IPS-NIHi7 (cell line): ENCODE data around the gene SERTAD1.
"Not testable (repeated sequence)": the region's sequence is repeated elsewhere in the genome, so short reads cannot be mapped to it uniquely, and the experiment has no call there.

Experiments used
- DNase-seq: peaks from one replicate; pipeline ENCODE4 v3.0.0; 2012; ENCODE audit warnings: mixed read lengths; ENCODE audit errors: extremely low spot score

SERTAD1 gene, protein sequence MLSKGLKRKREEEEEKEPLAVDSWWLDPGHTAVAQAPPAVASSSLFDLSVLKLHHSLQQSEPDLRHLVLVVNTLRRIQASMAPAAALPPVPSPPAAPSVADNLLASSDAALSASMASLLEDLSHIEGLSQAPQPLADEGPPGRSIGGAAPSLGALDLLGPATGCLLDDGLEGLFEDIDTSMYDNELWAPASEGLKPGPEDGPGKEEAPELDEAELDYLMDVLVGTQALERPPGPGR

DNA sequence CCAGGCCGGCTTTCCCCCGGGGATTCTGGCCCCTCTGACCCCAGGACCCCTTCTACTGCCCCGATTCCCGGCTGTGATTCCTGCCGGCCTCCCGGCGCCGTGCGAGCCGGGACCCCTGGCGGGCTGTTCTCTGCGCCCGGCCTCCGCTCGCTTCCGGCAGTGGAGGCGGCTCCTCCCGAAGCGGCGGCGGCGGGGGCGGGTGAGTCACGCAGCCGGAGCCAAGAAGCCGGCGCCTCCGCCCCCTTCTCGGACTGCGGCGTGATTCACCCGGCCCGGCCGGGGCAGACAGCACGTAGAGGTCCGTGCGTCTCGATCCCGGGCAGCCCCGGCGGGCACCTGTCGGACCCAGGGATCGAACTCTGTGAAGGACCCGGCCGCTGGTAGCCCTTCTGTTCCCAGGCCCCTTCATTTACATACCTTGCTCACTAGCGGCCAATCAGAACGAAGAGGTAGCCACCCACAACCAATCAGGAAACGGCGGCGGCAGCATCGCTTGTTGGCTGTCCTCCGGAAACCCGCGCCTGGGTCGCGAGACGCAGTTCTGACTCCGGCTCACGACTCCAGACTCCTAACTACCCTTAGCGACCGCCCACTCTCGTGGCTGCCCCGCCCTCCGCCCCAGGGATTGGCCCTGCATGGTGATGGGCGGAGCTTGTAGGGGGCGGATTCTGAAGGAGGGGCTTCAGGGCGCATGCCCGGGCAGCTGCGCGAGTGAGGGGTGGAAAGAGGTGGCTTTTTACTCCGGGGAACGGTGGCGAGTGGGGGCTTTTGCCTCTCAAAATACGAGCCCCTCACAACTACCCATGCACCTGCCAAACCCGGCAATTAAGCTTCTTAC is at the start of gene SERTAD1:
Gene SERTAD1, minus strand, starts transcription at position 543 of the 838 bp plus-strand sequence. CDS start 2,446 bp downstream, outside the sequence.
- DNase-seq = peak; percentile 96

GRCh38 chr19:40474737-40475136 is 48.9 kb upstream of the SERTAD1 start:
- no peak for DNase-seq

DNA sequence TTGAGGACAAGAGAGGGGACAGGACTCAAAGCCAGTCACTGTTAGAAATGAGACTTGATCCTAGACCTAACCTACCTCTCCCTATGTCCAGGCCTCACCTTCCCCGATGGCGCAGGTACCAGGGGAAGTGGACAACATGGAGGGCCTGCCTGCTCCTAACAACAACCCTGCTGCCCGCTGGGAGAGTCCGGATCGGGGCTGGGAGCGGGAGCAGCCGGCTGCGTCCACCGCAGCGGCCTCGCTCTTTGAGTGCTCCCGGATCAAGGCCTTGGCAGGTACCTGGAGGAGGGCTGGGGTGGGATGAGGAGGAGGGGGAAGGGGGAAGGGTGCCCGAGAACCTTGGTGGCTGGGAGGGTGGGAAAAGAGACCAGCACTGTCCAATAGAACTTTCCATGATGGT is 46.7 kb upstream of the SERTAD1 start:
- DNase-seq = no peak

GRCh38 chr19:40471111-40471510 is 45.3 kb upstream of the SERTAD1 start:
- no peak for DNase-seq

- DNase-seq = no peak
These were observed 43.2 kb upstream of the SERTAD1 start for GRCh38 chr19:40469011-40469410.

- DNase-seq = peak; percentile 31
These were observed 41.4 kb upstream of the SERTAD1 start, which contains the start of gene SPTBN4 for GRCh38 chr19:40466985-40467734. Gene SPTBN4 (plus strand): TSS chr19:40467001. CDS start chr19:40472622, 5,621 bp downstream.

GRCh38 chr19:40466219-40466984 is 40.6 kb upstream of the SERTAD1 start:
- no peak for DNase-seq

DNA sequence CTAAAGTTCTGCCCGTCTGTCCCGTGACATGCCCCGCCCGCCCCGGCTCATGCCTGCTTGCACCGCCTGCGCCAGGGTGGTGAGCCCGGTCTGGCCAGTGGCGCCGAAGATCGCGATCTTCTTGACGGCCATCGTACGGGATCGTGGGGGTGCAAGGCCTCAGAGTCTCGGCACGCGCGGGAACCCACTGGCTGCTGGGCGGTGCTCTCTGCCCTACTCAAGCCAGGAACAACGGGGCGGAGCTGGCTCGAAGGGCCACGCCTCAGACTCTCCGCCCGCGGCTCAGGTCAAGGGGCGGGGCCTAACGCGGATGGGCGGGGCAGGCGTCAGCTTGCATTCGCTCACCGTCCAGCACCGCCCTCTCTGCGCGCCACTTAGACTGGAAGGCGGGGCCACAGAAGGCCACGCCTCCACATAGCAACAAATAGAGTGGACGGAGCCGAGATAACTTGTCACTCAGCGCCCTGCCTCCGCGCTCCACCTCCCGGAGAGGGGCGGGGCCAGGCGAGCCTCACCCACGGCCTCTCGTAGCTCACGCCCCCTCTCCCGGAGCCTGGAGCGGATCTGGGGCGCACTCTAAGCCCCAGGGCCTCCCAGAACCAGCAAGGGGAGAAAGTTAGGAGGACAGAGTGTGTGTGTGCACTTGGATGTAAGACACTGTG is 39.9 kb upstream of the SERTAD1 start, which contains the start of gene BLVRB:
Gene BLVRB, minus strand, starts transcription at position 189 of the 662 bp plus-strand sequence. Its CDS starts 57 bp downstream, at position 132.
- DNase-seq = peak; percentile 98

GRCh38 chr19:40465025-40465556 is 39.3 kb upstream of the SERTAD1 start:
- no peak for DNase-seq

DNA sequence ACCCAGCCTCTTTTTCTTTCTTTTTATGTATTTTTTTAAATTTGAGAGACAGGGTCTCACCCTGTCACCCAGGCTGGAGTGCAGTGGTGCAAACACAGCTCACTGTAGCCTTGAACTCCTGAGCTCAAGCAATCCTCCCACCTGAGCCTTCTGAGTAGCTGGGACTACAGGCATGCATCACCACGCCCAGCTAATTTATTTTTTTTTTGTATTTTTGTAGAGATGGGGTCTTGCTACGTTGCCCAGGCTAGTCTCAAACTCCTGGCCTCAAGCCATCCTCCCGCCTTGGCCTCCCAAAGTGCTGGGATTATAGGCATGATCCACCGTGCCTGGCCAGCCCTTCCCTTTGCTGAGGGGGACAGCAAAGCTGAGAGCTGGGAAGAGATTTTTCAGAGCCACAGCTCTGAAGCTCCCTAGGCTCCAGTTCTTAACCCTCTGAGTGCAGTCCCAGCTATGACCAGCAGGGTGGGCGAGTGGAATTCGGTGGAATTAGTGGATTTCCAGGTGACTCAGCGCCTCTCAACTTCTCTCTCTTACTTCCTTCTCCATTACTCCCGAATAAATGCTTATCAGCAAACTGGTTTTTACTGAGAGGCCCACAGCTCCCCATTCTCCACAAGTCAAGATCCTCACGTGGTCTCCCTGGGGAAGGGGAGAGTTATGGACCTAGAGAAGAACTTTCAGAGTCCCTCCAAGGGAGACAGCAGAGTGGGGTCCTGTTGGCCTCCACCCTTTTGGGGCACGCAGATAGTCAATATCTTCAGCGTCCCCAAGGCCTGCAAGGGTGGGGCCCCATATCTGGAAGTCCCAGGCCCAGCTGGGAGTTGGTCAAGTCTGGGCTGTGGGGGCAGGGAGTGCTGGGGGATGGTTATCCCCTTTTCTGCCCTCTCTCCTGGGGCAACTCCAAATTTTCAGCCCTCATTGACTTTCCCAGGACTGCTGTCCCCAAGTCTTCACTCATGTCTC is 38.5 kb upstream of the SERTAD1 start:
- DNase-seq = peak; percentile 68

DNA sequence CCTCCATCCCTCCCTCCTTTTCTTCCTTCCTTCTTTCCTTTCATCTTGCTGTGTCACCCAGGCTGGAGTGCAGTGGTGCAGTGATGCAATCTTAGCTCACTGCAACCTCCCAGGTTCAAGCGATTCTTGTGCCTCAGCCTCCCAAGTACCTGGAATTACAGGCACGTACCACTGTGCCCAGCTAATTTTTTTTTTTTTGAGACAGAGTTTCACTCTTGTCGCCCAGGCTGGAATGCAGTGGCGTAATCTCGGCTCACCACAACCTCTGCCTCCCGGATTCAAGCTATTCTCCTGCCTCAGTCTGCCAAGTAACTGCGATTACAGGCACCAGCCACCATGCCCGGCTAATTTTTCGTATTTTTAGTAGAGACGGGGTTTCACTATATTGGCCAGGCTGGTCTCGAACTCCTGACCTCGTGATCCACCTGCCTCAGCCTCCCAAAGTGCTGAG is 37.8 kb upstream of the SERTAD1 start:
- DNase-seq = not testable (repeated sequence)

DNA sequence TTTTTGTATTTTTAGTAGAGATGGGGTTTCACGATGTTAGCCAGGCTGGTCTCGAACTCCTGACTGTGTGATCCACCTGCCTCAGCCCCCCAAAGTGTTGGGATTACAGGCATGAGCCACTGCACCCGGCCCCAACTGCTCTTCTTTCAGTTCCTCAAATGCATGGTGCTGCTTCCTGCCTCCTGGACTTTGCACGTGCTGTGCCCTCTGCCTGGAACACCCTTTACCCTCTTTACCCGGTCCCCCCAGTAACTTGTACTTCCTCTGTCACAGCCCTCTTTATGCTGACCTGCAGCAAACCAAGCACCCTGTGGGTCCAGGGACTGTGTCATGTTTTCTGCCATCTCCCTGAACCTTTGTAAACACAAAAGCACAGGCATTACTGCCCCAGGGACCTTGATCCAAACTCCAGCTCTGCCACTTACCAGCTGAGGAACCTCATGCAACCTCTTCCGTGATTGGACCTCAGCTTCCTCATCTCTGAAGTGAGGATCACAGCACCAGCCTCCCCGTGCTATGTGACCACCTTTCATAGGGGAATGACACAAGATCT is 36.0 kb upstream of the SERTAD1 start:
- DNase-seq = no peak

DNA sequence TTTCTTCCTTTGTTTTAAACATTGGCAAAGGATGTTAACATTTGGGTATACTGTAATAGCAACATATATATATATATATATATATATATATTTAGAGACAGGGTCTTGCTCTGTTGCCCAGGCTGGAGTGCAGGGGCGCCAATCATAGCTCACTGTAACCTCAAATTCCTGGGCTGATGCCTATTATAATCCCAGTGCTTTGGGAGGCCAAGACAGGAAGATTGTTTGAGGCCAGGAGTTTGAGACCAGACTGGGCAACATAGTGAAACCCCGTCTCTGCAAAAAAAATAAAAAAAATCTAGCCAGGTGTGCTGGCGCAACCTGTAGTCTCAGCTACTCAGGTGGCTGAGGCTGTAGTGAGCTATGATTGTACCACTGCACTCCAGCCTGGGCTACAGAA is 34.4 kb upstream of the SERTAD1 start:
- no peak for DNase-seq

- DNase-seq = no peak
These were observed 32.8 kb upstream of the SERTAD1 start for GRCh38 chr19:40458597-40458974.

DNA sequence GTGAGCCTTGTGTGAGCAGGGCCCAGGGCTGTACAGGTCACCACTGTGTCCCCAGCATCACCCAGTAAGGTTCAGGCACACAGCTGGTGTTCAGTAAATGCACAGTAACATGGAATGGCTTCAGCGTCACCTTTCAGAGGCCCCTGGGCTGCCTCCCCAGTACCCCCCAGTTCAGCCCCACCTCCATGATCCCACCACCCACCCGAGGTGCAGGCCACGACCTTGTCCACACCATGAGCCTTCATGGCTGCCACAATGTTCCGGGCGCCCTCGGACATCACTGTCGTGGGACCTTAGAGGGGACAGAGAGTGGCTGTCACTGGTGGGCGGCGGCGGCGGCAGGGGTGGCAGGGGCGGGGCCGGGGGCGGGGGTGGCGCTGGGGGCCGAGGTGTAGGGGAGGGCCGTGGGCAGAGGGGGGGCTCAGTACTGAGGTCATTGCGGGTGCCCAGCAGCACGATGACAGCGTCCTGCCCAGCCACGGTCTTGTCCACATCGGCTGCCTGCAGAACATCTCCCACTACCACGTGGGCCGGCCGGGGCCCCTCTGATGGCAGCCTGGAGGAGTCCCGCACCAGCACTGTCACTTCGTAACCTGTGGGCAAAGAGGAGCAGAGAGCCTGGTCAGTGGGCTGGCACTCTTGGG is 32.3 kb upstream of the SERTAD1 start:
- no peak for DNase-seq

DNA sequence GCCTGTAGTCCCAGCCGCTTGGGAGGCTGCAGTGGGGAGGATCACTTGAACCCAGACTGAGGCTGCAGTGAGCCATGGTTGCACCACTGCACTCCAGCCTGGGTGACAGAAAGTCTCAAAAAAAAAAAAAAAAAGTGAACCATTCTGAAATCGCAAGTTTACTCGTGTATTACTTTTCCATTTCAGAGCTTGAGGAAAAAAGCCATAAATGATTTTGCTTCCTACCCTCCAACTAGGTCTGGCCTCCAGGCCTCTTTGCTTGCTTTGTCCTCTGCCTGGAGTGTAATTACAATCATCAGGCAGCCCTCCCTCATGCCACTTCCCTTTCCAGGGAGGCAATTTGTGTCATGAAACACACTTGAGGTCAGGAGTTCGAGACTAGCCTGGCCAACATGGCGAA is 31.3 kb upstream of the SERTAD1 start:
- no peak for DNase-seq

DNA sequence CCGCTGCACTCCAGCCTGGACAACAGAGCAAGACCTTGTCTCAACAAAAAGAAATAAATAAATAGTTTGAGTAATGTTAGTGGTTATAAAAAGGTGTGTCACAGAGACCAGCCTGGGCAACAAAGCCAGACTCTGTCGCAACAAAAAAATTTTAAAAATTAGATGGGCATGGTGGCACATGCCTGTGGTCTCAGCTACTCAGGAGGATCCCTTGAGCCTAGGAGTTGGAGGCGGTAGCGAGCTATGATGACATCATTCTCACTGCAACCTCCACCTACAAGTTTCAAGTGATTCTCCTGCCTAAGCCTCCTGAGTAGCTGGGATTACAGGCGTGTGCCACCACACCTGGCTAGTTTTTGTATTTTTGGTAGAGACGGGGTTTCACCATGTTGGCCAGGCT is 28.2 kb upstream of the SERTAD1 start:
- not testable (repeated sequence) for DNase-seq

DNA sequence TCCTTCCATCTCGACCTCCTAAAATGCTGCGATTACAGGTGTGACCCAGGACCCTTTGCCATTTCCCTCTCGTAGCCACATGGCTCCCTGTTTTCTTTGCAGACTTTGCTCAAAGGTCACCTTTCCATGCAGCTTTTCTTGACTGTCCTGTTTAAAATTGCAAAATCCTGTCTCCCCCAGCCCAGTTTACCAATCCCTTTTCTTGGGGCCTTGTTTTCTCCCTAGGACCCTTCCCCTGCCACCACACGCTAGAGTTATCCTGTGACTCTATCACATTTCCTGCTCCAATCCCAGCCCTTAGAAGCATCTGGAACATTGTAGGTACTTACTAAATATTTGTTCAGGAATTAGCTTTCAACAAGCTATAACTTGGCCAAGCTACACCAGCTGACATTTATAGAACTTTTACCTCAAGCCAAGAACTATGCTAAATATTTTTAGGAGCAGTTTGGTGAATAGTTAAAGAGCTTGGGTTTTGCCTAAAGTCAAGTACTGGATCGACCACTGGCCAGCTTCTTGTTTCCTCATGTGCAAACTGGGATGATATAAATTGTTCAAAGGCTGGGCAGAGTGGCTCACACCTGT is 27.5 kb upstream of the SERTAD1 start:
- no peak for DNase-seq
